ENCODE results near the gene PCK2. TPM values are rescaled to one million over a fixed set of nuclear protein-coding genes. Genes with fewer than 3 reads are reported as not detected.

PCK2 gene
- total and polyA plus RNA-seq, 2 of the 13 experiments (the other 11 are each of a cell fraction or from before 2014, with no cell fraction given), result 129 to 272 TPM

- TF ChIP-seq ZBTB26 (CRISPR knock-in tag; IDR thresholded peaks at IDR 0.05; ENCODE audit: borderline replicate concordance) (peak; percentile 93), ADNP (CRISPR knock-in tag; IDR thresholded peaks at IDR 0.05) (no peak), ZNF775 (CRISPR knock-in tag; IDR thresholded peaks at IDR 0.05; ENCODE audit: borderline replicate concordance) (no peak), ZBTB46 (CRISPR knock-in tag; IDR thresholded peaks at IDR 0.05; ENCODE audit: borderline replicate concordance) (no peak; the same call in 1 of the 2 replicates), ZSCAN9 (CRISPR knock-in tag; IDR thresholded peaks at IDR 0.05; ENCODE audit: borderline replicate concordance) (peak; percentile 95), ZNF770 (CRISPR knock-in tag; IDR thresholded peaks at IDR 0.05) (no peak; the same call in 1 of the 2 replicates), ZNF644 (CRISPR knock-in tag; IDR thresholded peaks at IDR 0.05; ENCODE audit: low read depth) (no peak), KLF11 (CRISPR knock-in tag; IDR thresholded peaks at IDR 0.05) (peak; percentile 59; the same call in 1 of the 2 replicates), ZNF841 (CRISPR knock-in tag; IDR thresholded peaks at IDR 0.05; ENCODE audit: borderline replicate concordance) (no peak), NFIB (CRISPR knock-in tag; IDR thresholded peaks at IDR 0.05; ENCODE audit: borderline replicate concordance) (no peak), MZF1 (CRISPR knock-in tag; IDR thresholded peaks at IDR 0.05; ENCODE audit: borderline replicate concordance) (peak; percentile 99), RNF2 (conservative IDR thresholded peaks at IDR 0.05; ENCODE audit: low read depth) (peak; percentile 100), SP4 (CRISPR knock-in tag; IDR thresholded peaks at IDR 0.05) (no peak), ATM (IDR thresholded peaks at IDR 0.05; ENCODE audit: borderline replicate concordance) (no peak), ZNF674 (CRISPR knock-in tag; IDR thresholded peaks at IDR 0.05; ENCODE audit: low read depth) (peak; percentile 98; the same call in 1 of the 2 replicates), PAWR (CRISPR knock-in tag; IDR thresholded peaks at IDR 0.05; ENCODE audit: borderline replicate concordance) (no peak), FOXK1 (CRISPR knock-in tag; IDR thresholded peaks at IDR 0.05; ENCODE audit: borderline replicate concordance, low read depth) (peak; percentile 99), ZNF3 (CRISPR knock-in tag; IDR thresholded peaks at IDR 0.05) (no peak; the same call in none of the 2 replicates), E2F1 (CRISPR knock-in tag; IDR thresholded peaks at IDR 0.05) (peak; percentile 86)
These were observed 20.7 kb downstream of the PCK2 start, which contains the start of the genes DCAF11 and NRL (continued) for GRCh38 chr14:24114532-24115421.
